HG03196 (cell line): ENCODE measurements around the gene OR52E5.

Experiments
- ATAC-seq: cut with Tn5 transposase; IDR thresholded peaks from one replicate; pipeline ENCODE4 v1.9.1; 2021; ENCODE audit not compliant: unreplicated experiment

Gene OR52E5

DNA sequence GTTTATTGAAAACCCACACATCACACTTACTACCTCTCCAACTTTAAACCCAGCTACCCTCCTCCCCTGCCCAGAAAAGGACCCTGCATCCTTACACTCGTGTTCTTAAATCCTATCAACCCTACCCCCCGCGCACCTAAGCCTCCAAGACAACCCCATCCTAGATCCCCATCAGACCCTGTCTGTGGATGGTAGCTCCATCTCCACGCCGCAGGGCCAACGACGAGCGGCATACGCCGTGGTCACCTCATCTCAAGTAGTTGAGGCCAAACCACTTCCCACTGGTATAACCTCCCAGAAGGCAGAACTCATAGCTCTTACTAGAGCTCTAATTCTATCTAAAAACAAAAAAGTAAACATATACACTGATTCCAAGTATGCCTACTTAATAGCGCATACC lies 39.7 kb downstream of the OR52E5 start:
- no peak for ATAC-seq

- no peak for ATAC-seq
Observed at GRCh38 chr11:5933116-5933515, 40.1 kb downstream of the OR52E5 start.

DNA sequence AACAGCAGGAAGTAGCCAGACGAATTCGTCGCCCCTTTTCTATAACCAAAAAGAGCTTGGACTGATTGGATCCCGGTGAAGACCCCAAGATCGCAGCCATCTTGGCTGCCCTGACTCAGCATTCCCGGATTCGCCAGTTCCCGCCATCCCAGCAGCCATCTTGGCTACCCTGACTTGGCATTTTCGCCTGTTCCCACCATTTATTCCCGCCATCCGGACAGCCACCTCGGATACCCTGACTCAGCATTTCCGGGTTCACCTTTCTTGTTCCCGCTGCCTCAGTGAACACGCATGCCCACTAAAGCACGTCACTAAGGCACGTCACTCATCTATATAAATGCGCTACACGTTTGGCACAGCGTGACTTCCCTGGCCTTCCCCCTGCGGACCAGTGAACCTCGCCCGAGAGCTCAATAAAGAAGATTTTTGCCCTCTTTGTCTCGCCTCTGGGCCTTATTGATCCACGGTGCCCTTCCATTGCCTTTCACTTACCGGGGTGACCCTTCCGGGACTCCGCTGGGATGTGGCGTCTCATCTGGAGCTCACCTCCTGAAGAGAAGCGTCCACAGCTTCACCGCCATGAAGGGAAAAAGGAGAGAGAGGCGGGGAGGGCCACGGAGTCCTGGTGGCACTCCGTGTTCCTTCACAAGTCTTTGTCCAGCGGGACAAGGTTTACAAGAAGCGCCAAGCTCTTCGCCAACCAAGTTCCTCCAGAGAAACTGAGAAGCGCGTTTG lies 45.0 kb downstream of the OR52E5 start:
- ATAC-seq, result no peak

DNA sequence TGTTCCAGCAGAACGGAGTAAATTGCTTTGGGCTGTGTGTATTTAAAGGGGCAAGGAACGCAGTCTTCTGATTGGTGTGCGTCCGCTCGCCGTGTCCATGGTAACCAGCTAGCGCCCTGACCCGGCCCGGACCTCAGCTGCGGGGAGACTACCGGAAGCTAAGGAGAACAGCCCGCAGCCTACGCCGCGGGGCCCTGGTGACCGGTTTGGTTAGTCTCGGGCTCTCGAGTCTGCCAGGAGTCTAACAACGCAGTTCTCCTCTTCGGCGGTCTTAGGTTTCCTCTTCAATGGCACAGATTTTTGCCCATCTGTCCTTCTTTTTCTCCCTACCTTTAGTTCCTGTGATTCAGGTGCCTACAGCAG lies 45.6 kb downstream of the OR52E5 start:
- no peak for ATAC-seq

DNA sequence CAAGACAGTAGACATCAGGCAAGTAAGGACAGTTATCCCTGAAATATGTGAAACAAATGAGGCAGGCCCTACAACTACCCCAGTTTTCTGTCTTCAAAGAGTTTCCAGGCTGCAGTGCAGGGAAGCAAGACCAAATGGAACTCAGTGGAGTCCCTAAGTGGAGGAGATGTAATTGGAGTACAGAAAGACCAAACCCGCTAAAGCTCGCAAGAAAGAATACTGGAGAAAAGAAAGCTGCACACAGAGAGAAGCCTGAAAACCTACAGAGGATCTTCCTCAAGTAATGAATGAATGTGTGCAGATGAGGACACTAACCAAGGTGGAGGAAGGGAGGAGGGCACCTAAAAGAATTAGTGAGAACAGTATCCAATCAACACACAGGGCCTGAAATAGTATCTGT lies 47.7 kb downstream of the OR52E5 start:
- no peak for ATAC-seq

DNA sequence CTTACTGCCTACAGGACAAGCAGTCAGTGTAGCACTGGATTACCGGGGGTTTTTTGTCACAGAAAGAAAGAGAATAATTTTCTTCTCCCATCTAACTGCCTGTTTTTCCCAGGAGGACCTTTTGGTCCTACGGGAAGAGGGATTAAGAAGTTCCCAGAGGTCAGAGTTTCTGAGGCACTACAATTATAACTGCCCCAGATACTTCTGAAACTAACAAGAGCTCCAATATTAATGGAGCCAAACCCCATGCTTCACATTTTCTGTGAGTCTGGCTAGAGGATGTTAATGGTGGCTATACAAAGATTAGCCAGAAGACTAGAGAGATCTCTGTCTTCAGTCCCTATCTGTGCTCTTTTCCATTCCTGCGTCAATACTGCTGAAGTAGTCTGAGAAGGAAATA lies 48.9 kb downstream of the OR52E5 start, which contains the start of gene OR56A3:
TSS of gene OR56A3 (plus strand) at position 301 of the 400 bp plus-strand sequence. CDS start 5,096 bp downstream, outside the sequence.
- no peak for ATAC-seq
